ENCODE data around the gene NID1.

DNA sequence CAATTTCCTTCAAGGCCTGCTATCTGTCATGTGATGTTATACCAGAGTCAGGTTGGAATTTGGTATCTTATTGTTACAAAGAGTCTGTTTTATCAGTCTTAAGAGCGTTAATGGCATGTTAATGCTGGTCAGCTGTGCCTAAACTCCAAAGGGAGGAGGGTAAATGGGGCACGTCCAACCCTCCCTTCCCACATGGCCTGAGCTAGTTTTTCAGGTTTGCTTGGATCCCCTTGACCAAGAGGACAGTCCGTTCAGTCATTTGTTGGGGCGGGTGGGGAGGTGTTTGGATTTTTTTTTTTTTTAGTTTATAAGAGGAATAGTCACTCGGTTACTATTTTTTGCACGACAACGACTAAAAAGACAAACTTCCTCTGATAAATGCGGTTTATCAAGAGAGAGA, 134.3 kb downstream of the NID1 start:
- TF ChIP-seq CTCF (conservative IDR thresholded peaks at IDR 0.05; ENCODE audit: low read depth, low read length), result no peak
- no peak for TF ChIP-seq EZH2 (IDR thresholded peaks at IDR 0.05; ENCODE audit: low read length, unreplicated experiment)
